CD4-positive, CD25-positive, alpha-beta regulatory T cell (primary cell): Measurements from ENCODE around the gene AEBP2. TPM values are rescaled to one million over a fixed set of nuclear protein-coding genes. Genes with fewer than 3 reads are reported as not detected.

Experiments
- ATAC-seq, 2 donors: fragments of 150-1000 bp; cut with Tn5 transposase; one replicate each; pipeline ENCODE4 v1.10.0; 2021; ENCODE audit warnings: low read depth in 2 of 2, moderate number of reproducible peaks in 2 of 2, moderate library complexity in 1 of 2
- DNase-seq, 3 donors: peaks; one replicate each; pipeline versions ENCODE4 v3.0.0 to v3.0.0-alpha.2; 2012 to 2022; ENCODE audit warnings: mixed read lengths in 1 of 3
- H3K27ac ChIP-seq: one replicate; pipeline ENCODE4 v1.7.0; 2013; ENCODE audit warnings: mild to moderate bottlenecking, low read length; ENCODE audit not compliant: insufficient read depth, poor library complexity, severe bottlenecking
- H3K27me3 ChIP-seq: one replicate; pipeline ENCODE4 v1.7.0; 2013; ENCODE audit warnings: low read length; ENCODE audit not compliant: control insufficient read depth, insufficient read depth
- H3K36me3 ChIP-seq: one replicate; pipeline ENCODE4 v1.7.0; 2013; ENCODE audit warnings: mild to moderate bottlenecking, low read length, moderate library complexity; ENCODE audit not compliant: control insufficient read depth, insufficient read depth
- H3K4me1 ChIP-seq: 2 replicates; pipeline ENCODE4 v1.7.0; 2013; ENCODE audit warnings: mild to moderate bottlenecking, low read length; ENCODE audit not compliant: insufficient read depth, control insufficient read depth, poor library complexity, severe bottlenecking
- H3K4me3 ChIP-seq: one replicate; pipeline ENCODE4 v1.7.0; 2013; ENCODE audit warnings: low read depth, mild to moderate bottlenecking, low read length, moderate library complexity
- H3K9me3 ChIP-seq, 2 experiments: 1 replicate in 1 of 2; 2 replicates in 1 of 2; pipeline ENCODE4 v1.7.0; 2013; ENCODE audit warnings: low read length in 2 of 2, mild to moderate bottlenecking in 1 of 2, moderate library complexity in 1 of 2; ENCODE audit not compliant: control insufficient read depth in 2 of 2
- H3K27ac Mint-ChIP-seq, 3 donors: one replicate each; pipeline ENCODE4 v1.8.0; 2020 to 2022; ENCODE audit warnings: mild to moderate bottlenecking in 3 of 3, mixed read lengths in 3 of 3, moderate library complexity in 2 of 3
- H3K27me3 Mint-ChIP-seq: one replicate; pipeline ENCODE4 v1.8.0; 2022; ENCODE audit warnings: mild to moderate bottlenecking, mixed read lengths
- H3K36me3 Mint-ChIP-seq: one replicate; pipeline ENCODE4 v1.8.0; 2020; ENCODE audit warnings: mixed read lengths
- H3K4me1 Mint-ChIP-seq, 4 donors: one replicate each; pipeline ENCODE4 v1.8.0; 2020 to 2022; ENCODE audit warnings: mixed read lengths in 4 of 4, mild to moderate bottlenecking in 1 of 4
- H3K4me3 Mint-ChIP-seq, 4 donors: one replicate each; pipeline ENCODE4 v1.8.0; 2020 to 2022; ENCODE audit warnings: mild to moderate bottlenecking in 4 of 4, mixed read lengths in 4 of 4, moderate library complexity in 3 of 4
- H3K9me3 Mint-ChIP-seq, 7 donors: one replicate each; pipeline ENCODE4 v1.8.0; 2020 to 2022; ENCODE audit warnings: mixed read lengths in 7 of 7, mild to moderate bottlenecking in 3 of 7, moderate library complexity in 2 of 7
- polyA plus RNA-seq, 4 donors: library from polyadenylated mRNA; unstranded; fragments of 300-500 nt; fragmentation: Illumina TruSeq; gene quantifications; one replicate each; pipeline ENCODE4 v1.2.3, GENCODE V29; 2021
- total RNA-seq: library from RNA; stranded (reverse); gene quantifications from one replicate; pipeline ENCODE4 v1.2.3, GENCODE V29; 2022

The AEBP2 gene
- total and polyA plus RNA-seq, 5 donors from 2014 or later: 9.1 to 64.7 (median 11.6) TPM

GRCh38 chr12:19496219-19496878 lies 57.1 kb downstream of the AEBP2 start:
- Mint-ChIP-seq H3K4me1 (peaks cover 22 to 34% (median 29%) of the 10 kb centered on the region in 4 donors), H3K27ac (peak overlapping the region in 2 of 3 donors; percentile 12 to 32), H3K9me3 (no peaks in the 10 kb centered on the region), H3K36me3 (peaks cover 19% of the 10 kb centered on the region), H3K4me3 (no peak overlapping the region), H3K27me3 (no peaks in the 10 kb centered on the region)
- Histone ChIP-seq H3K27ac (no peak overlapping the region), H3K9me3 (no peaks in the 10 kb centered on the region), H3K4me1 (no peaks in the 10 kb centered on the region), H3K36me3 (peaks cover 34% of the 10 kb centered on the region), H3K4me3 (no peak overlapping the region), H3K27me3 (no peaks in the 10 kb centered on the region)
- ATAC-seq (no peak), DNase-seq (no peak)

GRCh38 chr12:19498099-19498498 lies 58.8 kb downstream of the AEBP2 start:
- peak overlapping the region; percentile 12 to 88 (median 43) for H3K27ac Mint-ChIP-seq
- no peak overlapping the region for H3K4me3 Mint-ChIP-seq
- peaks cover 27% of the 10 kb centered on the region for H3K36me3 Mint-ChIP-seq

GRCh38 chr12:19499030-19499429 lies 59.7 kb downstream of the AEBP2 start:
- Histone ChIP-seq H3K4me1 (no peaks in the 10 kb centered on the region), H3K9me3 (no peaks in the 10 kb centered on the region), H3K27ac (no peak overlapping the region), H3K36me3 (peaks cover 37% of the 10 kb centered on the region), H3K27me3 (no peaks in the 10 kb centered on the region), H3K4me3 (no peak overlapping the region)
- Mint-ChIP-seq H3K4me3 (no peak overlapping the region), H3K36me3 (peaks cover 30% of the 10 kb centered on the region), H3K27me3 (no peaks in the 10 kb centered on the region), H3K27ac (peak overlapping the region in 1 of 3 donors; percentile 9), H3K9me3 (peaks cover 0 to 1% (median 0%) of the 10 kb centered on the region in 7 donors), H3K4me1 (peaks cover 13 to 30% (median 20%) of the 10 kb centered on the region in 4 donors)
- ATAC-seq: no peak
- DNase-seq: no peak

More at GRCh38 chr12:19498099-19498498, 58.8 kb downstream of the AEBP2 start:
- H3K27ac ChIP-seq: no peak overlapping the region
- H3K4me1 Mint-ChIP-seq: peaks cover 16 to 32% (median 20%) of the 10 kb centered on the region in 4 donors
- ATAC-seq (no peak), DNase-seq (no peak)
- peaks cover 0 to under 1% (median 0%) of the 10 kb centered on the region in 7 donors for H3K9me3 Mint-ChIP-seq
- no peaks in the 10 kb centered on the region for H3K4me1 ChIP-seq
- H3K36me3 ChIP-seq: peaks cover 34% of the 10 kb centered on the region
- no peak overlapping the region for H3K4me3 ChIP-seq
- no peaks in the 10 kb centered on the region for H3K27me3 ChIP-seq
- H3K9me3 ChIP-seq: no peaks in the 10 kb centered on the region
- H3K27me3 Mint-ChIP-seq: no peaks in the 10 kb centered on the region

- H3K9me3 Mint-ChIP-seq: peaks cover 0 to 1% (median 0%) of the 10 kb centered on the region in 7 donors
- no peak for ATAC-seq
- no peaks in the 10 kb centered on the region for H3K27me3 Mint-ChIP-seq
- DNase-seq: no peak
- no peak overlapping the region for H3K4me3 Mint-ChIP-seq
- peaks cover 11% of the 10 kb centered on the region for H3K36me3 ChIP-seq
- peaks cover 23% of the 10 kb centered on the region for H3K36me3 Mint-ChIP-seq
- no peaks in the 10 kb centered on the region for H3K4me1 ChIP-seq
- H3K27me3 ChIP-seq: no peaks in the 10 kb centered on the region
- H3K9me3 ChIP-seq: no peaks in the 10 kb centered on the region
- no peak overlapping the region for H3K27ac ChIP-seq
- H3K27ac Mint-ChIP-seq: peak overlapping the region in 2 of 3 donors; percentile 47 to 54
- peaks cover 37 to 48% (median 39%) of the 10 kb centered on the region in 4 donors for H3K4me1 Mint-ChIP-seq
- H3K4me3 ChIP-seq: no peak overlapping the region
These were observed 67.2 kb downstream of the AEBP2 start for GRCh38 chr12:19506497-19506896.

GRCh38 chr12:19507823-19508222 lies 68.5 kb downstream of the AEBP2 start:
- peaks cover 0 to 1% (median 0%) of the 10 kb centered on the region in 7 donors for H3K9me3 Mint-ChIP-seq
- H3K4me1 Mint-ChIP-seq: peaks cover 32 to 48% (median 38%) of the 10 kb centered on the region in 4 donors
- H3K36me3 Mint-ChIP-seq: peaks cover 22% of the 10 kb centered on the region
- Histone ChIP-seq H3K27me3 (no peaks in the 10 kb centered on the region), H3K4me1 (no peaks in the 10 kb centered on the region), H3K36me3 (peaks cover 13% of the 10 kb centered on the region), H3K27ac (no peak overlapping the region), H3K9me3 (no peaks in the 10 kb centered on the region), H3K4me3 (no peak overlapping the region)
- no peak for ATAC-seq
- DNase-seq: no peak
- H3K27ac Mint-ChIP-seq: no peak overlapping the region
- H3K27me3 Mint-ChIP-seq: no peaks in the 10 kb centered on the region
- H3K4me3 Mint-ChIP-seq: no peak overlapping the region

- Histone ChIP-seq H3K36me3 (peaks cover 27% of the 10 kb centered on the region), H3K9me3 (no peaks in the 10 kb centered on the region), H3K4me3 (no peak overlapping the region), H3K27me3 (no peaks in the 10 kb centered on the region), H3K4me1 (no peaks in the 10 kb centered on the region), H3K27ac (no peak overlapping the region)
- ATAC-seq: no peak
- peaks cover 20% of the 10 kb centered on the region for H3K36me3 Mint-ChIP-seq
- no peak overlapping the region for H3K4me3 Mint-ChIP-seq
- no peaks in the 10 kb centered on the region for H3K27me3 Mint-ChIP-seq
- DNase-seq: no peak
- peak overlapping the region in 1 of 3 donors; percentile 26 for H3K27ac Mint-ChIP-seq
- peaks cover 21 to 35% (median 29%) of the 10 kb centered on the region in 4 donors for H3K4me1 Mint-ChIP-seq
- H3K9me3 Mint-ChIP-seq: no peaks in the 10 kb centered on the region
These were observed 71.2 kb downstream of the AEBP2 start for GRCh38 chr12:19510461-19510860.

GRCh38 chr12:19515179-19515578 lies 75.9 kb downstream of the AEBP2 start:
- H3K4me1 Mint-ChIP-seq: peaks cover 0 to 11% (median 9%) of the 10 kb centered on the region in 4 donors
- H3K4me3 Mint-ChIP-seq: no peak overlapping the region
- no peak for ATAC-seq
- no peak for DNase-seq
- H3K36me3 Mint-ChIP-seq: peaks cover 34% of the 10 kb centered on the region
- Histone ChIP-seq H3K4me1 (no peaks in the 10 kb centered on the region), H3K4me3 (no peak overlapping the region), H3K27me3 (no peaks in the 10 kb centered on the region), H3K36me3 (peaks cover 53% of the 10 kb centered on the region), H3K9me3 (no peaks in the 10 kb centered on the region), H3K27ac (no peak overlapping the region)
- no peak overlapping the region for H3K27ac Mint-ChIP-seq
- H3K27me3 Mint-ChIP-seq: no peaks in the 10 kb centered on the region
- H3K9me3 Mint-ChIP-seq: no peaks in the 10 kb centered on the region

- no peak for DNase-seq
- H3K9me3 ChIP-seq: no peaks in the 10 kb centered on the region
- H3K4me3 Mint-ChIP-seq: no peak overlapping the region
- H3K4me1 ChIP-seq: no peaks in the 10 kb centered on the region
- no peaks in the 10 kb centered on the region for H3K9me3 Mint-ChIP-seq
- peaks cover 24% of the 10 kb centered on the region for H3K36me3 Mint-ChIP-seq
- no peaks in the 10 kb centered on the region for H3K27me3 Mint-ChIP-seq
- no peak for ATAC-seq
- peaks cover 53% of the 10 kb centered on the region for H3K36me3 ChIP-seq
- H3K27ac Mint-ChIP-seq: peak overlapping the region in 1 of 3 donors; percentile 51
- peaks cover 0 to 6% (median 2%) of the 10 kb centered on the region in 4 donors for H3K4me1 Mint-ChIP-seq
- no peak overlapping the region for H3K4me3 ChIP-seq
- no peaks in the 10 kb centered on the region for H3K27me3 ChIP-seq
- H3K27ac ChIP-seq: no peak overlapping the region
These were observed 78.3 kb downstream of the AEBP2 start for GRCh38 chr12:19517583-19517982.
